T follicular helper cell (primary cell): ENCODE results near the gene CARD8.
A peak's percentile ranks its signal among the peaks of the same experiment; 100 is the strongest.

Experiments
- DNase-seq: peaks from one replicate; pipeline ENCODE4 v3.0.0-alpha.2; 2020; ENCODE audit warnings: low read depth

Gene CARD8

DNA sequence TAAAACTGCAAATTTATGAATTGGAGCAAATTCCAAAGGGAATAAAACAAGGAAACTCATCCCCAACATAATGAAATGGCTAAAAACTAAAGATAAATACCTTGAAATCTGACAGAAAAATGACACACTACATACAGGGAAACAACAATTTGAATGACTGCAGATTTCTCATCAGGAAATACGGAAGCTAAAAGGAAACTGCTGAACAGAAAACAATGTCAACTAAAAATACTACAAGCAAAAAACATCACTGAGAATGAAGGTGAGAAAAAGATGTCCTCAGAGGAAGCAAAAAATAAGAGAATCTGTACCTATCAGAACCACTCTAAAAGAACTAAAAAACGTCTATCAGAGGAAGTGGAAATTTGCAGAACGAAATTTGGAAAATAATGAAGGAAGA lies 45.7 kb downstream of the CARD8 start:
- no peak for DNase-seq

DNA sequence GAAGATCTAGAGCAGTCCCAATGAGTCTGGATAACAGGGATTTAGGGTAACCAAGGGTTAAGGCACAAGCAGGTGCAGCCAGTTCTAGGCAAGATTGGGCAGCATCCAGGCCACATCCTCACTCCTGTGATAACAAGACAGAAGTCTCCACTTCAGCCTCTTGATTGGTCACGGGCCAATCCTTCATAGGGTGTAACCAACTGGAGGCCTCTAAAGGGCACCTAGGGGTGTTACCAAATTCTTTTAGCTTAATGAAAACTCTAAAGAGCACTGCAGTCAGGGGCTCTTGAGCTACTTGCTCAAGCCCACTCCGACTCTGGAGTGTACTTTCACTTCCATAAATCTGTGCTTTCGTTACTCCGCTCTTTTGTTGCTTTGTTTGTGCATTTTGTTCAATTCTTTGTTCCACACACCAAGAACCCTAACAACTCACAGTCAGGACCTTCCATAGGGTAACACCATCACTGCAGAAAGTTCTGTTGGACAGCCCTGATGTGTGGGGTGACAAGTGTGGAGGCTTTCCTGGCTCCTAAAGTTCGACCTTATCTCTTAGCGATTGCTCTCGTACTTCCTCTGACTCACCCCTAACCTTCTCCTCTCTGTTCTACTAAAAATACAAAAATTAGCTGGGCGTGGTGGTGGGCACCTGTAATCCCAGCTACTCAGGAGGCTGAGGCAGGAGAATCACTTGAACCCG lies 49.2 kb downstream of the CARD8 start:
- DNase-seq: no peak

DNA sequence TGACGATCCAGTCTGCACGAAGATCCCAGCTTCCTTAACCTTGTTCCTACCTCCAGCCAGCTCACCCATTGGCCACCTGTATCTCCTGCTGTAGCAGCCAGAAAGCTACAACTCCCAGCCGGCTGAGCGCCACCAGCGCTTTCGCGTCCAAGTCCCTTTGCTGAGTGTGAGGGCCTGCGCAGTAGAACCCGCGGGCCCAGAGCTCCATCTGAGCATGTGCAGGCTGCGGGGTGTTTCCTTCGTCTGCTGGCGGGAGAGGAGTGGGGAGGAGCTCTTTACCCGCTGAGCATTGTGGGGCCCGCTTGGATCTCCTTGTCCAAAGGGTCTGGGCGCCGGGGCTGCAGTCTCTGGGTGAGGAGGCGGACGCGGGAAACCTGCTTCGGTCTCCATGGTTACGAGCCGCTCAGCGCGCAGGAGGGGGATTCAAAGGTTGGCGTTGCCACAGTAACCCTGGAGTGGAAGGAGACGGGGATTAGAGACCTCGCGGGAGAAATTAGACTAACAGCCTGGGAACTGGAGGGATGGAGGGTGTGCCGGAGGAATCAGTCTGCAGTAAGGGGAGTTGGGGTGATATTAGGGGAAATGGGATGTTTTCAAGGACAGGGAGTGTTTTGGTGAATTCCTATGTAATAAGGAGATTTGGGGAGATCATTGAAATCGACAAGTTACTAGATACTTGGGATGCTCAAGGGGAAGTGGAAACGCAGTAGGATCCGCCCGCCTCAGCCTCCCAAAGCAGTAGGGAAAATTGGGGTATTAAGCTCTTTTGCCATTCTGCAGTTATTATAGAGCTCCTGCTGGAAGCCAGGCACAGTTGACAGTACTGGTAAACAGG lies 51.7 kb downstream of the CARD8 start:
- peak; percentile 83 for DNase-seq

DNA sequence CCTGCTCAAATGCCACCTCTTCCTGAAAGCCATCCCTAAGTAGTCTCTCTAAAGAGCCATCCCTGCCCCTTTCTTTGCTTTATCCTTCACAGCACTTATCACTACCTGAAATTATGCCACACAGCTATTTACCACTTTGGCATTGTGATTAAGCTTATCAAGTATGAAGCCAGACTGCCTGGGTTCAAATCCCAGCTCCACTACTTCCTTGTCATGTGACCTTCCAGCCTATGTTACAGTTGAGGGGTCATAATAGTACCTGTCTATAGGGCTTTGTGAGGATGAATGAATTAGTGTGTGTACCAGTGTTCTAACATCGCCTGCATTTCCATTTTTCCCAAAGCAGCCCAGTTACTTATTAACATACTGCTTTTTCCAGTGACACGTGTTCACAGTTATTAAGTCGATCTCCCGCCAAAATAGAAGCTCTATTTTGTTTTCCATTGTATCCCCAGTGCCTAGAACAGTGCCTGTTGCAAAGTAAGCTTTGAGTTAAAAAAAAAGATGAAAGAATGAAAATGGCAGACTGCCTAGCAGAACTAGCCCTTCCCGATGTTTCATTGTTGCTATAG lies 52.4 kb downstream of the CARD8 start:
- no peak for DNase-seq

DNA sequence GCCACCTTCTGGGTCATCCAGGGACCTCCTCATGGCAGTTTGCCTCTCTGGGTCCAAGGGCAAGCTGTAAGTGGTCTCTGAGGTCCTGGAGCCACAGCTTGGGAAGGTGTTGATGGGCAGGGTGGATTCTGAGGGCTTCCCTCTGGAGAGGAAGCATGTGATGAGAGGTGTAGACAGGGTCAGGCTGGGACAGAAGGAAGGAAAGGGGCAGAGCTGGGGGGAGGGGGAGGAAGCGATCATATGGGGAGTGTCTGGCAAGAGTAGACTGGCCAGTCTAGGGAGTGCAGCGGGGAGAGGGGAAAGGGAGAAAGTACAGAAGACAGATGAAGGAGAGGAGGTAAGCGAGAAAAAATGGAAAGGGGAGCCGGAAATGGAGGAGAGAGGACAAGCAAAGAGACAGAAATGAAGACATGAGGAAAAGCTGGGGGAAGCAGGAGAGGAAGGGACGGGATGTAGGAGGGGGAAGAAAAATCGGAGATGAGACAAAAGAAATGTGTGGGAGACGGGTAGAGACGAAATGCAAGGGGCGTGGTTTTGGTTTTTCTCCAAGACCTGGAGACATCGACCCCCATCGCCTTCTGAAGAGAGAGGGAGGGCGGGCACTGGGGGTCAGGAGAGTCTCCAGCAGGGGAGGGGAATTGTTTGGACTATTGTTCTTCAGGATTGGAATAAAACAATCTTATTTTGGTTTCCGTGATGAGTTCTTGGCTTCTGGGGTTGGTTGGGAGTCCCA lies 58.6 kb downstream of the CARD8 start:
- no peak for DNase-seq

DNA sequence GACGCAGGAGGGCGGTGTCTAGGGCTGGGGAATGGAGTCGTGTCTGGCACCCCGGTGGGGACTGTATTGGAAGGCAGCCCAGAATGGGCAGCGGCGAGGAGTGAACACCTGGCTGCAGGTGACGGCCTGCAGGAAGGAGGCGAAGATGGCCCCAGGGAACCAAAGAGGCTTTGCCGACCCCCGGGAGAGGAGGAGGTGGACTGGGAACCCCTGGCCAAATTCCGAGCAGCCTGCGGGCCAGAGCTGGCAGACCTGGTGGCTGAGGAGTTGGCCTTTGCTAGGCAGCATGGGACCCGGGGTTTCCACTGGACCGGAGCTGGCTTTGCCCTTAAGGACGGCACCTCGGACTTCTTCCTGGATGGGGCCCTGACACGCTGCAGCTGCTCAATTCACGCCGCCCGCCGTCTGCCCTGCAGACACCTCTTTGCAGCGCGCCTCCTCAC lies 59.4 kb downstream of the CARD8 start:
- DNase-seq: no peak

DNA sequence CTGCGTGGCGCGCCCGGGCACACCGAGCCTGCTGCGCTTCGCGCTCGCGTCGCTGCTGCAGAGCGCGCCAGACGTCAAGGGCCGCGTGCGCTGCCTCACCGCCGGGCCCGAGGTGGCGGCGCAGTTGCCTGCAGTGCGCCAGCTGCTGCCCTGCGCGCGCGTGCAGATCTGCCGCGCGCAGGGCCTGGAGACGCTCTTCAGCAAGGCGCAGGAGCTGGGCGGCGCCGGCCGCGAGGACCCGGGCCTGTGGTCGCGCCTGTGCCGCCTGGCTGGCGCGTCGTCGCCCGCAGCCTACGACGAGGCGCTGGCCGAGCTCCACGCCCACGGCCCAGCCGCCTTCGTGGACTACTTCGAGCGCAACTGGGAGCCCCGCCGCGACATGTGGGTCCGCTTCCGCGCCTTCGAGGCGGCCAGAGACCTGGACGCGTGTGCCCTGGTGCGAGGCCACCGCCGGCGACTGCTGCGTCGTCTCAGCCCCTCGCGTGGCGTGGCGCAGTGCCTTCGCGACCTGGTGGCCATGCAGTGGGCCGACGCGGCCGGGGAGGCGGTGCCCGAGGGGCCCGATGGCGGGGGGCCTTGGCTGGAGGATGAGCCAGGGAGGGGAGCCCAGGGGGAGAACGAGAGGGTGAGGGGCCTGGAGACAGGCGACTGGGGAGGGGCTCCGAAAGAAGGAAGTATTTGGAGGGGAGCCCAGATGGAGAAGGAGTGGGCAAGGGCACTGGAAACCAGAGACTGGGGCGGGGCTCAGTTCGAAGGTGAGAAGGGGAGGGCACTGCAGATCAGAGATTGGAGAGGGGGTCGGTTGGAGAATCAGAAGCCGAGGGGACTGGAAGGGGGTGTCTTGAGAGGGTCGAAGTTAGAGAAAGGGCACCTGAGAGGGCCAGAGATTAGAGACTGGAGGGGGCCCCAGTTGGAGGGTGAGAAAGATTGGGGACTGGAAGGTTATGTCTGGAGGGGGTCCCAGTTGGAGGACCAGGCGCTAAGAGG lies 60.6 kb downstream of the CARD8 start:
- DNase-seq: no peak

DNA sequence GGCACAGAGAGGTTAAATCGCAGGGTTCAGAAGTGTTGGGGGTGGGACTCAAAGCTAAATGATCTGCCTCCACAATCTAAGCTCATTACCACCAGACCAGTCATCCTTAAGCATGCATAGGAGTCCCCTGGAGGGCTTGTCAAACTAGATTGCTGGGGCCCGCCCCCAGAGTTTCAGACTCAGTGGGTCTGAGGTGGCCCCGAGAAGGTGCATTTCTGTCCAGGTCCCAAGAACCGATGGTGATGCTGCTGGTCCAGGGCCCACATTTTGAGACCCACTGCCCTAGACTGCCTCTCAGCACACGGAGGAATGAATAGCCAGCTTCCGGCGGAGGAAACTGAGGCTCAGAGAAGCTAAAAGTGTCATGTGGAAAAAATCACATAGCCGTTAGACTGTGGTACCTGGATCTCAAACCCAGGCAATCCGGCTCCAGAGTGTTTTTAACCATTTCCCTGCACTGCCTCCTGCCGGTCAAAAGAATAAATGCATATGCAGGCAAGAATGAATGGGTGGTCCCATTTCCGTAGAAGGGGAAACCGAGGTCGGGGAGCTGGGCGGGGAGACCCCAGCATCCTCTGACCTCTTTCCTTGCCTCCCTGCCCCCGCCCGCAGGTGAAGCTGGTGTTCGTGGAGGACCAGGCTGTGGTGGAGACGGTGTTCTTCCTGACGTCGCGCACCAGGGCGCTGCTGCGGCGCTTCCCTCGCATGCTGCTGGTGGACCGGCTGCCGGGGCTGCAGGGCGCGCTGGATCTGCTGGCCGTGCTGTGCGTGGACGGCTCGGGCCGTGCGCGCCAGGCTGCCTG lies 61.5 kb downstream of the CARD8 start:
- no peak for DNase-seq

DNA sequence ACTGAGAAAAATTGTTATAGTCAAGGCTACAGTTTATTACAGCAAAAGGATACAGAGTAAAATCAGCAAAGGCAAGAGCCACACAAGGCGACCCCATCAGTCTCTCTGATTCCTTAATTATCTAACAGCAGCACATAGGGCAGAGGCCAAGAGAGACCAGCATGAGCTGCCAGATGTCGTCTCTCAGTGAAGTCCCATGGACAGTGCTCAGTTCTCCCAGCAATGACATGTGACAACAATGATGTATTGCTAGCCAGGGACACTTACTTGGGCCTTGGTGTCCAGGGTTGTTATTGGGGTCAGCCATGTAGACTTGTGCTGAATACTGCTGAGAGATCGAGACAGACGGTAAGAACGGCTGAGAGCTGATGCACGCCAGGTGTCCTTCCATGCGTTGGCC lies 63.0 kb downstream of the CARD8 start:
- DNase-seq: no peak

DNA sequence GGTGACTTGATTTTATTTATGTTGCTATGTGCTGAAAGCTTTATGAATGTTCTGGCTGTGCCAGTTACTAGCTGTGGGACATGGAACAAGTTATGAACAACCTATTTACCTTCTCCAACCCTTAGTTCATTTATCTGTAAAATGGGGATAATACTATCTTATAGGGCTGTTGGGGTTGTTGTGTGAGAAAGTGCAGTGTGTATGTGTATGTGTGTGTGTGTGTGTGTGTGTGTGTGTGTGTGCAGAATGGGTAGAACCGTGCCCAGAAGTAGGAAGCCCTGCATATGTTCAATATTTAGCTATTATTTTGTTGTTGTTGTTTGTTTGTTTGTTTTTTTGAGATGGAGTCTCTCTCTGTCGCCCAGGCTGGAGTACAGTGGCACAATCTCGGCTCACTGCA lies 64.8 kb downstream of the CARD8 start:
- no peak for DNase-seq

DNA sequence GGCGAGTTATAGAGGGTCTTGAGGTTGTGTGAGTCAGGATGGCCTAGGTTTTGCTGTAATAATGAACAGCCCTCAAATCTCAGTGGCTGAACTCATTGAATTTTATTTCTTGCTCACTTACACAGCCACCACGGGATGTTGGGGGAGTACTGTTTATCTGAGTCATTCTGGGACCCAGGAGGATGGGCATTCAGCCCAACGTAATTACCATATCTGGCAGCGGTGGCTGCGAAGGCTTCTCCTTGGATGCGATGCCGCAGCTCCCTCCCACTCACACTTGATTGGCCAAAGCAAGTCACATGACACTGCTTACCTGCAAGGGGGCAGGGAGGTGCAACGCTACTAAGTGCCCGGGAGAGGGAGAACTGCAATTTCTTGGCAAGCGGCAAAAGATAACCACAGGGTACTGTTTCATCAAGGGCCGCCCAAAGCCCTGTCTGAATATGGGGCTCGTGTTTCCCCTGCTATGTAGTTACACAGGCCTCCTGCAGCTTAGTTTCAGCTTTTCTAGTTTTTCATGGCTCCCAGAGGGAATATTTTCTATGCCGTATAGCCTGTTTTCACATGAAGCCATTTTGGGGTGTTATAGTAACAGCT lies 65.3 kb downstream of the CARD8 start:
- peak; percentile 67 for DNase-seq

DNA sequence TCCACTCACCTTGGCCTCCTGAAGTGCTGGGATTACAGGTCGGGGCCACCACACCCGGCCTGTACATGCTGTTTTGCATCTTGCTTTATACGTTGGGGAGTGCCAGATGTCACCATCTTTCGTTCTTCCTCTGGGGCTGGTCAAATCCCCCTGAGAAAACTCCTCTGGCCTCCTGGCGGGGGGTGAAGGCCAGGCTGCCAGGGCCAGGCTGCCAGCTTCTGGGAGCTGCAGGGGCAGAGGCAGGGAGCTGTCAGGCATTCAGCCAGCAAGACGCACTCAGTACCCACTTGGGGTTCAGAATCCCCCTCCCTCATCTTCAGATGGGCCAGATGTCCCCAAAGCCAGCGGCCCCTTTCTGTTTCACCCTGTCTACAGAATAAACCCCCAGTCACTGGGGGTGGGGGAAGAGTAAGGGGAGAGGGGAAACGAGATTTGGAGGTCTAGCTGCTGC lies 69.1 kb downstream of the CARD8 start:
- no peak for DNase-seq

DNA sequence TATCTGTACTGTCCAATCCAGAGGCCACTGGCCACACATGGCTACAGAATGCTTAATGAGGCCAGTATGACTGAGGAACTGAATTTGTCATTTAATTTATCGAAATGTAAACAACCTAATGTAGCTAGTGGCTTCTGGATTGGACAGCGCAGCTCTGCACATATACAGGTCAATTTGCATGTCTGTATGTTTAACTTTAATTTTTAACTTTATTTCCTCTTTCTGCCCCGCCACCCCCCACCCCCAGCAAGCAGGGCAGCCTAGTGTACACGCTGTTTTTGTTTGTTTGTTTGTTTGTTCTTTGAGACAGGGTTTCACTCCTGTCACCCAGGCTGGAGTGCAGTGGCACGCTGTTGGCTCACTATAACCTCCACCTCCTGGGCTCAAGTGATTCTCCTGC lies 69.7 kb downstream of the CARD8 start:
- no peak for DNase-seq

DNA sequence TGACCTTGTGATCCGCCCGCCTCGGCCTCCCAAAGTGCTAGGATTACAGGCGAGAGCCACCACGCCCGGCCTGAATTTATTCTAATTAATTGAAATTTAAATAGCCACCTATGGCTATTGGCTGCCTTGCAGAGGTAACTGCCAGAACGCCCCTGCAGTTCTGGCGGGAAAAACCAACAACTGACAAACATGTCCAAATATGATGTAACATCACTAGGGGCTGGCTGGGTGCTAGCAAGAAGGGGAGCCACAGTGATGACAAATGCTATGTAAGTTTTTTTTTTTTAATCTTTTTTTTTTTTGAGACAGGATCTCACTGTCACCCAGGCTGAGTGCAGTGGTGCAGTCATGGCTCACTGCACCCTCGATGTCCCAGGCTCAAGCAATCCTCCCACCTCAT lies 72.4 kb downstream of the CARD8 start:
- DNase-seq: no peak

DNA sequence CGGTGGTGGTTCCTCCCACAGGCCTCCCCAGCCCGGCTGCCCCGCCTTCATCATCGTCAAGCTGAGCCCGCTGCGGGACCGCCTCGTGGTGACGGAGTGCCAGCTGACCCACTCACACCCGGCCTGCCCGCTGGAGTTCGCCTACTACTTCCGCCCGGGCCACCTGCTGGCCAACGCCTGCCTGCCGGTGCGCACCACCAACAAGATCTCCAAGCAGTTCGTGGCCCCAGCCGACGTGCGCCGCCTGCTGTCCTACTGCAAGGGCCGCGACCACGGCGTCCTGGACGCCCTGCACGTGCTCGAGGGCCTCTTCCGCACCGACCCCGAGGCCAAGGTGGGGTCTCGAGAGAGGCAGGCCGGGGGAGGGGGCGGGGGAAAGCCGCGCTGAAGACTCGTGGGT lies 73.3 kb downstream of the CARD8 start:
- no peak for DNase-seq

DNA sequence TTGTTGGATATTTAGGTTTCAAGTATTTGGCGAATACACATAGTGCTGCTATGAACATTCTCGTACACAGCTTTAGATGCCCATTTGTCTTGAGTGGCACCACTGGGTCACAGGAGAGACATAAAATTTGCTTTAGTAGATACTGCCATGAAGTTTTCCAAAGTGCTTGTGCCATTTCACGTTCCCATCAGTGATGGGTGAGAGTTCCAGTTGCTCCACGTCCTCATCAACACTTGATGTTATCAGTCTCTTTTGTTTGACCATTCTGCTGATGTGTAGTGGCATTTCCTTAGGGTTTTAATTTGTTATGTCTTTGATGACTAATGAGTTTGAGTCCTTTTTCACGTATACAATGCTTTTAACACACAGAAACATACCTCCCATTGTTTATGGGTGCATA lies 74.2 kb downstream of the CARD8 start:
- no peak for DNase-seq

DNA sequence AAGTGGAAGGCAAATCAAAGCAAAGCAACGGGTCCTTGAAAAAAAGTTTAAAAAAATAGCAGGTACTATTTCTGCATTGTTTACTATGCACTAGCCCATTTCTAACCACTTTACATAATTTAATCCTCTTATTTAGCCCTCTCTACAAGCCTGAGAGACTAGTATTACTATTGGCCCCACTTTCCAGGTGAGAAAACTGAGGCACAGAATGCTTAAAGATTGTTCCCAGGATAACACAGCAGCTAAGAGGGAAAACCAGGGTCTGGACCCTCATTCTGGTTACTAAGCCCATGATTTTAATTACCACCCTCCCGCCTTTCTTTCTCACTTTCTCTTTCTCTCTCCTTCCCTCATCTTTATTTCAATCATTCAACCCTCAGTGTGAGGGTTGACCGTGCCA lies 79.5 kb downstream of the CARD8 start:
- DNase-seq: no peak

DNA sequence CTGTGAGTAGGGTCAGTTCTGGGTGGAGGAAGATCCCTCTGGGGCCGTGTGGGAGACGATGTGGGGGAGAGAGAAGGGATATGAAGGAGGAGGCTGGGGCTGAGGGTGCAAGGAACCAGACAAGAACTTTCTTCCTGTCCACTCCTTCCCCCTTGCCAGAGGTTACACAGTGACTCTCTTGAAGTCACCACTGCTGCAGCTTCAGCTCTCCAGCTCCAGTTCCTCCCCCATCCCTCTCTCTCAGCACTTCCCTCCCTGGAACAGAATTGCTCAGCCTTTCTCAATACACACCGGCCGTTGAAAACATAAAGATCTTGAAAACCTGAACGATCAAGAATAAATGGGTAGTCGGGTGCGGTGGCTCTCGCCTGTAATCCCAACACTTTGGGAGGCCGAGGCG lies 80.1 kb downstream of the CARD8 start:
- DNase-seq: no peak

DNA sequence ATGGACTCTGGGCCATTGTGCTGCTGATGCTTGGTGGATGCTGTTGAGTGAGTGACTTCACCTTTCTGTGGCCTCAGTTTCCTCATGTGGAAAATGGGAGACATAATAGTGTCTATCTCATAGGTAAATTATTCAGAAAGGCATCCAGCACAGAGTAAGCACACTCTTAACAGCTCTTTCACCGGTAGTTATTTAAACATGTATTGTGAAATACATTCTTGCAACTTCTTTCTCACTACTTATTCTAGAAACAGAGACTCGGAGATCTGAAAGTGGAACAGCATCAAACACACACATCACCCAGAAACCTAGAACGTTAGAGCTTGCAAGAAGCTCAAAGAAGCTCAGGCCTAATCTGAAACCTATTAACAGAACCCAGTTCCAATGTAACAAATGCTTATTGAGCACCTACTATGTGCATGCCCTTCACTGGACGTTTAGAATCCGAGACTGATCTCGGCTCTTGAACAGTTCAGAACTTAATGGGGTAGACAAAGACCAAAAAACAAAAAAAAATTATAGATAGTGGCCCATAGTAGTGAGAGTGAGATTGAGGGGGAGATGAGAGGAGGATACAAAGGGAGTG lies 81.2 kb downstream of the CARD8 start:
- no peak for DNase-seq

DNA sequence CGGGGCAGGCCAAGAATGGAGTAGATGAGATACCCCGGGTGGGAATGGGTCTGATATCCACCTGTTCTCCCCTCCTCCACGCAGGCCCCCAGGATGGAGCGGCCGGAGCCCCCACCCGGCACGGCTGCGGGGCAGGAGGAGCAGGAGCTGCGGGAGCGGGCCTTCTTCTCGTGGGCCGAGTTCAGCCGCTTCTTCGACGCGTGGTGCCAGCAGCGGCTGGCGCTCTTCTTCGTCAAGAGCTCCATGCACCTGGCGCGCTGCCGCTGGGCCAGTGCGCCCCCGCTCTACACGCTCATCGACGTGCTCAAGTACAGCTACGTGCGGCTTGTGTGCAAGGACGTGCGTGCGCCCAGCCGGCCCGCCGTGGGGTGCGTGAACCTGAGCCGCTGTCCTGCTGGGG lies 84.0 kb downstream of the CARD8 start:
- no peak for DNase-seq
